Progenitor cell of endocrine pancreas (in vitro differentiated cells): ENCODE results near the gene TOGARAM2. TPM values are rescaled to one million over a fixed set of nuclear protein-coding genes. Genes with fewer than 3 reads are reported as not detected.

ENCODE experiments used
- DNase-seq: peaks from one replicate; pipeline ENCODE4 v3.0.0; 2021; ENCODE audit warnings: low spot score; ENCODE audit not compliant: unreplicated experiment
- H3K27ac Mint-ChIP-seq: 2 replicates; pipeline ENCODE4 v1.8.0; 2021; ENCODE audit warnings: mild to moderate bottlenecking, moderate library complexity, mixed read lengths
- H3K27me3 Mint-ChIP-seq: 2 replicates; pipeline ENCODE4 v1.8.0; 2021; ENCODE audit warnings: mixed read lengths
- H3K36me3 Mint-ChIP-seq: 2 replicates; pipeline ENCODE4 v1.8.0; 2022; ENCODE audit warnings: mixed read lengths; ENCODE audit not compliant: insufficient read depth
- H3K4me1 Mint-ChIP-seq: 2 replicates; pipeline ENCODE4 v1.8.0; 2021; ENCODE audit warnings: low read depth, mixed read lengths
- H3K4me3 Mint-ChIP-seq: 2 replicates; pipeline ENCODE4 v1.8.0; 2021; ENCODE audit warnings: low read depth, mild to moderate bottlenecking, moderate library complexity, mixed read lengths
- H3K9me3 Mint-ChIP-seq: 2 replicates; pipeline ENCODE4 v1.8.0; 2021; ENCODE audit warnings: low read depth, mixed read lengths
- total RNA-seq: library from RNA; stranded (reverse); gene quantifications from 2 replicates; pipeline ENCODE4 v1.2.1, GENCODE V29; 2021
- TF ChIP-seq, protein P1 (sequence below): fragments of 200-600 bp; sonication (generic); IDR thresholded peaks from one replicate; pipeline ENCODE4 v1.5.0; 2021; ENCODE audit warnings: antibody characterized with exemption, mild to moderate bottlenecking; ENCODE audit not compliant: unreplicated experiment

TOGARAM2 gene
- total RNA-seq, 1 donor from 2014 or later: 0.86 TPM

DNA sequence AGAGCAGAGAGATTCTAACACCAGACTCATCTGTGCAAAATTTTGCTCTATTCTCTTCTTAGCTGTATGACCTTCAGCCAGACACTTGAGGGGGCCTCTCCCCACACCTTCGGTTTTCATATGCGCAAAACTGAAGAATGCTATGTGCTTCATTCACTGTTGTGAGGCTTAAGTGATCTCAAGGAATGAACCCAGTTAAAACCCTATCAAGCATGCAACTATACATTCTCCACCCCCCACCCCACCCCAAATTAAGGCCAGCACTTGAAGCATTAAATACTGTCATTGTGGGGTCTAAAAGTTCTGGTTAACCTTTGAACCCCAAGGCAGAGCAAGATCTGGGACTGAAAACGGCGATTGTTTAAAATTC, 83.2 kb downstream of the TOGARAM2 start:
- TF ChIP-seq, protein P1, sequence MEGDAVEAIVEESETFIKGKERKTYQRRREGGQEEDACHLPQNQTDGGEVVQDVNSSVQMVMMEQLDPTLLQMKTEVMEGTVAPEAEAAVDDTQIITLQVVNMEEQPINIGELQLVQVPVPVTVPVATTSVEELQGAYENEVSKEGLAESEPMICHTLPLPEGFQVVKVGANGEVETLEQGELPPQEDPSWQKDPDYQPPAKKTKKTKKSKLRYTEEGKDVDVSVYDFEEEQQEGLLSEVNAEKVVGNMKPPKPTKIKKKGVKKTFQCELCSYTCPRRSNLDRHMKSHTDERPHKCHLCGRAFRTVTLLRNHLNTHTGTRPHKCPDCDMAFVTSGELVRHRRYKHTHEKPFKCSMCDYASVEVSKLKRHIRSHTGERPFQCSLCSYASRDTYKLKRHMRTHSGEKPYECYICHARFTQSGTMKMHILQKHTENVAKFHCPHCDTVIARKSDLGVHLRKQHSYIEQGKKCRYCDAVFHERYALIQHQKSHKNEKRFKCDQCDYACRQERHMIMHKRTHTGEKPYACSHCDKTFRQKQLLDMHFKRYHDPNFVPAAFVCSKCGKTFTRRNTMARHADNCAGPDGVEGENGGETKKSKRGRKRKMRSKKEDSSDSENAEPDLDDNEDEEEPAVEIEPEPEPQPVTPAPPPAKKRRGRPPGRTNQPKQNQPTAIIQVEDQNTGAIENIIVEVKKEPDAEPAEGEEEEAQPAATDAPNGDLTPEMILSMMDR: no peak
- Mint-ChIP-seq H3K4me3 (no peak overlapping the region), H3K4me1 (peaks cover 23% of the 10 kb centered on the region), H3K9me3 (no peaks in the 10 kb centered on the region), H3K27me3 (peaks cover 3% of the 10 kb centered on the region), H3K36me3 (no peaks in the 10 kb centered on the region), H3K27ac (no peak overlapping the region)
- DNase-seq: no peak

- TF ChIP-seq, protein P1: no peak
- no peaks in the 10 kb centered on the region for H3K9me3 Mint-ChIP-seq
- H3K4me3 Mint-ChIP-seq: no peak overlapping the region
- H3K4me1 Mint-ChIP-seq: peaks cover 19% of the 10 kb centered on the region
- H3K27me3 Mint-ChIP-seq: peaks cover 3% of the 10 kb centered on the region
- no peaks in the 10 kb centered on the region for H3K36me3 Mint-ChIP-seq
- H3K27ac Mint-ChIP-seq: no peak overlapping the region
- DNase-seq: no peak
Observed at GRCh38 chr2:29064746-29065067, 83.6 kb downstream of the TOGARAM2 start.

DNA sequence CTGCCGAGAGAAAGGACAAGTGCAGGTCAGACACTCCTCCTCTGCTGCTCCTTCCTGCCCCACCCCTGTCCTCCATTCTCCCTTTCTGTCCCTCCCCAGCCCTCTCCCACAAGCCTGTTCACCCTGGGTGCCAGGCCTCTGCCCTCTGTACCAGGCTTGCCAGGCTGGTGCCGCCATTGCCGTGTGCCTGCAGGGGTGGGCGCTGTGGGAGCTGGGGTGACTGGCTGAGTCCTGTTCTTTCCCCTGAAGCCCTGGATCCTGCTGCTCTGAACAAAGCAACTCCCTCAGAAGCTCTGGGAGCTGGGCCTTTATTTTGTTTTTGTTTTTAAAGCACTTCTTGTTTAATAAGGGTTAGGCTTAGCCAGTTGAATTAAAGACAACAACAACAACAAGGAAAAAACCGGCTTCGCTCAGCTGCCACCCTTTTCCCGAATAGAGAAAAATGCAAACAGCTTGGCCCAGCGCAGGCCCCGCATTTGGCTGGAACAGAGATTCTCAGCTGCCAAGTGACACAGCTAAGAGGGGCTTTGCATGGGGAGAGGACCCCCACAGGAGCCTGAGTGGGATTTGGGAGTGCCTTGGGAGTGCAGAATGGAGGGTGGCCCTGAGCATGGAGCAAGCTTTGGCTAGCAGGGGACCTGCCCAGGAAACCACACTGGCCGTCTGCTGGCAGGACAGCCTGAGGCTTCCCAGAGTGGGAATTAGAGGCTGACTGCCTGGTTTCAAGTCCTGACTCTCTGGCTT, 84.1 kb downstream of the TOGARAM2 start:
- peaks cover 14% of the 10 kb centered on the region for H3K4me1 Mint-ChIP-seq
- H3K36me3 Mint-ChIP-seq: no peaks in the 10 kb centered on the region
- H3K4me3 Mint-ChIP-seq: no peak overlapping the region
- TF ChIP-seq, protein P1: no peak
- no peak for DNase-seq
- H3K27ac Mint-ChIP-seq: no peak overlapping the region
- peaks cover 3% of the 10 kb centered on the region for H3K27me3 Mint-ChIP-seq
- no peaks in the 10 kb centered on the region for H3K9me3 Mint-ChIP-seq

GRCh38 chr2:29066271-29066860, 85.3 kb downstream of the TOGARAM2 start:
- H3K27me3 Mint-ChIP-seq: peaks cover 3% of the 10 kb centered on the region
- TF ChIP-seq, protein P1: no peak
- no peak for DNase-seq
- H3K36me3 Mint-ChIP-seq: no peaks in the 10 kb centered on the region
- H3K9me3 Mint-ChIP-seq: no peaks in the 10 kb centered on the region
- no peak overlapping the region for H3K4me3 Mint-ChIP-seq
- H3K27ac Mint-ChIP-seq: no peak overlapping the region
- peaks cover 5% of the 10 kb centered on the region for H3K4me1 Mint-ChIP-seq

GRCh38 chr2:29066997-29067605, 86.0 kb downstream of the TOGARAM2 start:
- Mint-ChIP-seq H3K4me1 (peaks cover 5% of the 10 kb centered on the region), H3K27ac (no peak overlapping the region), H3K4me3 (no peak overlapping the region), H3K9me3 (no peaks in the 10 kb centered on the region), H3K27me3 (peaks cover 3% of the 10 kb centered on the region), H3K36me3 (no peaks in the 10 kb centered on the region)
- no peak for DNase-seq
- TF ChIP-seq, protein P1: no peak
